Measurements from ENCODE around the gene ACKR3. TPM values are rescaled to one million over a fixed set of nuclear protein-coding genes. Genes with fewer than 3 reads are reported as not detected.

ACKR3 gene
- total and polyA plus RNA-seq, 7 donors, result 1.6 to 39.1 (median 17.0) TPM

GRCh38 chr2:236597629-236598028 lies 28.0 kb downstream of the ACKR3 start:
- WGBS, 2 donors, result 72 to 82% methylated on average over 4 of the region's 4 CpGs
- TF ChIP-seq CTCF (IDR thresholded peaks at IDR 0.05) (no peak), EP300 (IDR thresholded peaks at IDR 0.05) (no peak), POLR2AphosphoS5 (IDR thresholded peaks at IDR 0.05) (no peak), POLR2A (IDR thresholded peaks at IDR 0.05) (no peak)
- no peaks in the 10 kb centered on the region for H3K9me3 ChIP-seq
- no peak for DNase-seq
- H3K27ac ChIP-seq, result no peak overlapping the region
- no peaks in the 10 kb centered on the region for H3K4me1 ChIP-seq
- no peaks in the 10 kb centered on the region for H3K27me3 ChIP-seq
- no peak overlapping the region for H3K4me3 ChIP-seq
- H3K36me3 ChIP-seq, result no peaks in the 10 kb centered on the region
- intact Hi-C loops (cut with DNase I), result no loop called here

DNA sequence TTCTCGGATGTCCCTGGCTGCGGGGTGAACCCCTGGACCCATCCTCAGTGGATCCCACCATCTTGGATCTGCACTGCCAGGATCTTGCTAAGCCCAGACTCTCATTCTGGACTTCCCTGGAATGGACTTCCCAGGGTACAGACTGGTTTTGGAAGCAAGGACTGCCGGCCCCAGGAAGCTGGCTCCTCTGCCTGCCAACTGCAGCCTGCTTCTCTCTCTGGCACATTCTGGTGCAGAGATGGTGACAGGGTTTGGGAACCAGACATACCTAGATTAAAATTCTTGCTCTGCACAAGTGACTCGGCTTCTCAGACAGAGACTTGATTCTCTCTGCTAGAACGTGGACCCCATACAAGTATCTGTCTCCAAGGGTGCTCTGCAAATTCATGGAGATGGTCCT lies 29.4 kb downstream of the ACKR3 start:
- H3K36me3 ChIP-seq, result no peaks in the 10 kb centered on the region
- WGBS, 2 donors, result 83 to 91% methylated on average over 5 of the region's 5 CpGs
- H3K4me3 ChIP-seq, result no peak overlapping the region
- no peaks in the 10 kb centered on the region for H3K9me3 ChIP-seq
- H3K4me1 ChIP-seq, result no peaks in the 10 kb centered on the region
- no peaks in the 10 kb centered on the region for H3K27me3 ChIP-seq
- no peak overlapping the region for H3K27ac ChIP-seq
- intact Hi-C loops (cut with DNase I), result no loop called here
- no peak for DNase-seq
- TF ChIP-seq POLR2AphosphoS5 (IDR thresholded peaks at IDR 0.05) (no peak), CTCF (IDR thresholded peaks at IDR 0.05) (no peak), POLR2A (IDR thresholded peaks at IDR 0.05) (no peak), EP300 (IDR thresholded peaks at IDR 0.05) (no peak)

DNA sequence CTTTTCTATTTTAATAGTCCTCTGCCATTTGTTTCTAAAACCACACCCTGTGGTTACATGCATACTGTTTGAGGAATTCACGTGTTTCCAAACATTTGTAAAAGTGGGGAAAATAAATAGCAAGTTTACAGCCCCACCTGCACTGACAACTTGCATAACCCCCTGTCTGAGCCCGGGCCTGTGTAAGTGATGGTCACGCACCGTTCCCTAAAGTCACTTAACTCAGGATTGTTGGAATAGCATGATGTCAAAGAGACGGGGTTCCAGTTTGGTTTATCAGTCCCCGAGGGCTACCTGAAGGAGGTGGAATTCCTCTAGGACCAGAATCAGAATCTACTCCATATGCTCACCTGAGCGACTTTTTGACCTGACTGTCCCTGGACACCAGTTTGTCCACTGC lies 30.5 kb downstream of the ACKR3 start:
- Histone ChIP-seq H3K4me1 (no peaks in the 10 kb centered on the region), H3K9me3 (no peaks in the 10 kb centered on the region), H3K27ac (no peak overlapping the region), H3K27me3 (no peaks in the 10 kb centered on the region), H3K4me3 (no peak overlapping the region), H3K36me3 (no peaks in the 10 kb centered on the region)
- no peak for DNase-seq
- WGBS, 2 donors, result 73 to 85% methylated on average over 7 of the region's 7 CpGs
- intact Hi-C loops (cut with DNase I), result no loop called here
- TF ChIP-seq EP300 (IDR thresholded peaks at IDR 0.05), result no peak
- TF ChIP-seq POLR2A (IDR thresholded peaks at IDR 0.05), result no peak
- no peak for TF ChIP-seq CTCF (IDR thresholded peaks at IDR 0.05)

GRCh38 chr2:236600892-236601291 lies 31.3 kb downstream of the ACKR3 start:
- intact Hi-C loops (cut with DNase I), result no loop called here
- Histone ChIP-seq H3K27ac (no peak overlapping the region), H3K9me3 (no peaks in the 10 kb centered on the region), H3K36me3 (no peaks in the 10 kb centered on the region), H3K4me3 (no peak overlapping the region), H3K4me1 (no peaks in the 10 kb centered on the region), H3K27me3 (no peaks in the 10 kb centered on the region)
- DNase-seq, result no peak
- no peak for TF ChIP-seq POLR2AphosphoS5 (IDR thresholded peaks at IDR 0.05)
- no peak for TF ChIP-seq EP300 (IDR thresholded peaks at IDR 0.05)
- TF ChIP-seq CTCF (IDR thresholded peaks at IDR 0.05), result no peak
- TF ChIP-seq POLR2A (IDR thresholded peaks at IDR 0.05), result no peak
- 81 to 88% methylated on average over 9 of the region's 9 CpGs for WGBS, 2 donors
